Gastroesophageal sphincter (tissue), 4 donors: Measurements from ENCODE around the gene MCRIP1. TPM values are rescaled to one million over a fixed set of nuclear protein-coding genes. Genes with fewer than 3 reads are reported as not detected.

ENCODE experiments used
- ATAC-seq: fragments of 150-250 bp; one replicate; pipeline ENCODE4 v1.9.1; 2016; ENCODE audit warnings: mild to moderate bottlenecking, moderate library complexity
- H3K27ac ChIP-seq, 4 donors: fragments of 200-600 bp; sonication (generic) in 3 of 4; 1 replicate in 3 of 4; 2 replicates in 1 of 4; pipeline ENCODE4 v1.5.1; 2016 to 2019
- H3K27me3 ChIP-seq: fragments of 200-600 bp; sonication (generic); one replicate; pipeline ENCODE4 v1.5.1; 2019
- H3K36me3 ChIP-seq, 2 donors: fragments of 200-600 bp; sonication (generic); one replicate each; pipeline ENCODE4 v1.5.1; 2019; ENCODE audit warnings: control low read depth in 1 of 2
- H3K4me1 ChIP-seq, 3 donors: fragments of 200-600 bp; sonication (generic); 1 replicate in 2 of 3; 2 replicates in 1 of 3; pipeline ENCODE4 v1.5.1; 2016 to 2019; ENCODE audit warnings: control low read depth in 2 of 3
- H3K4me3 ChIP-seq, 2 donors: fragments of 200-600 bp; sonication (generic); one replicate each; pipeline ENCODE4 v1.5.1; 2019; ENCODE audit warnings: mild to moderate bottlenecking in 1 of 2, moderate library complexity in 1 of 2
- H3K9me3 ChIP-seq, 3 donors: fragments of 200-600 bp; sonication (generic); one replicate each; pipeline ENCODE4 v1.5.1; 2017 to 2019; ENCODE audit warnings: control low read depth in 2 of 3
- CTCF ChIP-seq, 4 experiments: fragments of 200-600 bp in 2 of 4; fragments of 450-650 bp in 2 of 4; sonication (generic) in 1 of 4; IDR thresholded peaks; one replicate each; pipeline ENCODE4 v1.5.1; 2017 to 2019; ENCODE audit warnings: antibody characterized with exemption in 4 of 4, mild to moderate bottlenecking in 2 of 4, moderate library complexity in 2 of 4
- EP300 ChIP-seq: sonication (generic); formaldehyde crosslinking; IDR thresholded peaks from one replicate; pipeline ENCODE4 v1.6.1; 2017; ENCODE audit warnings: antibody characterized with exemption, mild to moderate bottlenecking
- POLR2A ChIP-seq, 2 donors: fragments of 450-650 bp; IDR thresholded peaks; one replicate each; pipeline ENCODE4 v1.6.1; 2017; ENCODE audit warnings: antibody characterized with exemption in 2 of 2, mild to moderate bottlenecking in 2 of 2, moderate library complexity in 1 of 2
- POLR2AphosphoS5 ChIP-seq: sonication (generic); formaldehyde crosslinking; IDR thresholded peaks from one replicate; pipeline ENCODE4 v1.6.1; 2017; ENCODE audit warnings: antibody characterized with exemption
- WGBS, 2 donors: methylation state at CpG; one replicate each; pipeline ENCODE4 v1.1.5; 2018; ENCODE audit warnings: low coverage in 1 of 2; 5-methylcytosine and 5-hydroxymethylcytosine counted together
- total RNA-seq, 4 donors: library from RNA; depleted of rRNA; stranded (reverse); fragments of >200 nt; gene quantifications; one replicate each; pipeline ENCODE4 v1.1.0, GENCODE V29; 2016

MCRIP1 gene
- total RNA-seq, 4 donors from 2014 or later, result 70.4 to 131 (median 85.9) TPM

GRCh38 chr17:81860756-81861568 is 27.9 kb upstream of the MCRIP1 start:
- TF ChIP-seq POLR2A (IDR thresholded peaks at IDR 0.05), result peak; percentile 92 to 94
- no peak for TF ChIP-seq EP300
- peak in 1 of 4 experiments; percentile 36 for TF ChIP-seq CTCF (IDR thresholded peaks at IDR 0.05)
- peak; percentile 98 for TF ChIP-seq POLR2AphosphoS5
- Histone ChIP-seq H3K4me1 (peaks cover 0 to 67% (median 25%) of the 10 kb centered on the region in 3 donors), H3K27me3 (no peaks in the 10 kb centered on the region), H3K27ac (peak overlapping the region; percentile 87 to 97 (median 91)), H3K36me3 (peaks cover 0 to 44% of the 10 kb centered on the region in 2 donors), H3K9me3 (no peaks in the 10 kb centered on the region), H3K4me3 (peak overlapping the region; percentile 51 to 88)
- 1 to 2% methylated on average over 11 to 16 of the region's 74 CpGs for WGBS, 2 donors
- ATAC-seq, result peak; percentile 96

GRCh38 chr17:81859906-81860755 is 27.0 kb upstream of the MCRIP1 start, which contains the start of gene P4HB:
Gene P4HB, minus strand, starts transcription at chr17:81860535. Its CDS starts 64 bp downstream, at chr17:81860471.
- no peak for ATAC-seq
- TF ChIP-seq POLR2AphosphoS5 (peak; percentile 65), EP300 (no peak), POLR2A (IDR thresholded peaks at IDR 0.05) (peak; percentile 74 to 89)
- no peaks in the 10 kb centered on the region for H3K9me3 ChIP-seq
- H3K4me3 ChIP-seq, result peak within 1 kb of the TSS; percentile 84 to 88
- H3K36me3 ChIP-seq, result peaks cover 0 to 44% of the 10 kb centered on the region in 2 donors
- H3K4me1 ChIP-seq, result peaks cover 0 to 70% (median 25%) of the 10 kb centered on the region in 3 donors
- WGBS, 2 donors, result 0% methylated on average over 8 of the region's 95 CpGs; no CpG with 5 or more reads in 1 of the 2 donors
- H3K27me3 ChIP-seq, result no peaks in the 10 kb centered on the region
- peak within 1 kb of the TSS; percentile 87 to 98 (median 91) for H3K27ac ChIP-seq

GRCh38 chr17:81858967-81859905 is 26.1 kb upstream of the MCRIP1 start:
- no peaks in the 10 kb centered on the region for H3K27me3 ChIP-seq
- WGBS, 2 donors, result 44% methylated on average over 9 of the region's 23 CpGs; no CpG with 5 or more reads in 1 of the 2 donors
- ATAC-seq, result no peak
- peak overlapping the region; percentile 84 to 88 for H3K4me3 ChIP-seq
- peaks cover 0 to 78% (median 25%) of the 10 kb centered on the region in 3 donors for H3K4me1 ChIP-seq
- peak overlapping the region; percentile 82 to 98 (median 91) for H3K27ac ChIP-seq
- H3K36me3 ChIP-seq, result peaks cover 0 to 49% of the 10 kb centered on the region in 2 donors
- no peaks in the 10 kb centered on the region for H3K9me3 ChIP-seq
- no peak for TF ChIP-seq POLR2A (IDR thresholded peaks at IDR 0.05)
- TF ChIP-seq EP300, result no peak

- Histone ChIP-seq H3K36me3 (peaks cover 0 to 58% of the 10 kb centered on the region in 2 donors), H3K4me3 (peak overlapping the region in 1 of 2 donors; percentile 88), H3K9me3 (no peaks in the 10 kb centered on the region), H3K27ac (peak overlapping the region in 1 of 4 donors; percentile 98), H3K4me1 (peaks cover 0 to 76% (median 25%) of the 10 kb centered on the region in 3 donors), H3K27me3 (no peaks in the 10 kb centered on the region)
- TF ChIP-seq POLR2AphosphoS5, result no peak
- no peak for TF ChIP-seq POLR2A (IDR thresholded peaks at IDR 0.05)
- no peak for TF ChIP-seq EP300
- TF ChIP-seq CTCF (IDR thresholded peaks at IDR 0.05), result no peak
- WGBS, 2 donors, result 67 to 80% methylated on average over 1 to 5 of the region's 30 CpGs
- no peak for ATAC-seq
Measured at GRCh38 chr17:81858170-81858966, 25.3 kb upstream of the MCRIP1 start.
